ENCODE measurements around the gene FOXG1.

FOXG1 gene

DNA sequence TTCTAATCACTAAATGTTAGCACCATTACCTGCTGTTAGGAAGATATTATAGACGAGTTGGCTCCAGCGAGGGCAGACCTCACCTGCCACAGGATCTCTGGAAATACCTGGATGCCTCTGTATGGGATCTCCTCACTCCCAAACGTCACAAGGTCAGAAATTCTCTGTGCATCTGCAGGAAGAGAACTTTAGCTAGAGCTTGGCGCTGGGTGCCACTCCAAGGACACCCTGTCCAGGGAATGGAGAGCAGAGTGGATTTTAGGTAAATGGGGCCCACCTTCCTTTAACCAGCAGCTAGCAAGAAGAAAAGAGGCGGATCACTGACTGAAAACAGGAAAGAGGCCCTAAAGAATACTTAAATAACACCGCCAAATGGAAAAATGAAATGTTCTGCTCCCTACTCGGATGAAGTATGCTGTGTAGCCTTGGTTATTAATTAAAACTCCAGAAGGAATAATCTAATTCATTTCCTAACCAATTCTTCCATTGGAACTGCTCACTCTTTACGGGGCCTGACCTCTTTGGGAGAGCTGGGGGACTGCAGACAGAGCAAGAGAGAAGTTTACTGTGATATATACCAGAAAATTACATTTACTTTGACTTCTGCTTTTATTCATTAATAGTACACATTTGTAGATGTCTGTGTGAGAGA is 4.2 kb upstream of the FOXG1 start:
- DNase-seq = no peak

DNA sequence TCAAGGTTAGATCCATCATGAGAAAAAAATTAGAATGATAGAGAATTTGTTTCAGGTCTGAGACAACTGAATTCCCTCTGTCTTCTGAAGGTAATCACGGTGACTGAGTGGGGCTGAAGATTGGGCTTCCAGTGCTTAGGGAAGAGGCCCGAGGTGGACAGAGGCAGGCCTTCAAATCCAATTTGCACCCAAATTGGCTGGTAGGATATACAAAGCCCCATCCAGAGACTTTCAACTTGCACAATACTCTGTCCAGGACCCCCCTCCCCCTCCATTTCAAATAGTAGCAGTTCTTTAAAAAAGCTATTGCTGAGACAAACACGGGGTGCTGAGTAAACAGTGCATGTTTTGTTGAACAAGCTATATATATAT is 3.6 kb upstream of the FOXG1 start:
- DNase-seq = no peak

DNA sequence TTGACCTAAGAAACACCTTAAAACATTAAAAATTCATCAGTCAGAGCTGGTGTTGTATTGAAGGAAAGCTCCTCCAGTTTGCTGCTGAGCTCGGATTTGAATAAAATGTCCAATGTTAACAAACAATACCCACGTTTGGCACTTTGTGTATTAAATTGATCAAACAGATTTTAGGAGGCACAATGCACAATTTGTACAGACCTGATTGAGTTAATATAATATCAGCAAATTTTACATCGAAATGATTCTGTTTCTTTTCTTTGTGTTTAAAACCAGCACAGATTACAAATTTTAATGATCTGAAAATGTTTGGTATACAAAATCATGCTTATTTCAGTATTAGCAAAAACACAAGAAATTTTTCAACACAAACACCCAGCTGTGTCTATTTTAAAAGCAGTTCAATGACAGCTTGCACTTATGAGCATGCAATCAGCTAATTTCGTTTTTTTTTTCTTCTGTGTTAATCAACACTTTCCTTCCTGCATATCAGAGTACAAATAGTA is 2.8 kb upstream of the FOXG1 start:
- DNase-seq = no peak

- DNase-seq = no peak
Observed at GRCh38 chr14:28764257-28765160, 2.1 kb upstream of the FOXG1 start.

DNA sequence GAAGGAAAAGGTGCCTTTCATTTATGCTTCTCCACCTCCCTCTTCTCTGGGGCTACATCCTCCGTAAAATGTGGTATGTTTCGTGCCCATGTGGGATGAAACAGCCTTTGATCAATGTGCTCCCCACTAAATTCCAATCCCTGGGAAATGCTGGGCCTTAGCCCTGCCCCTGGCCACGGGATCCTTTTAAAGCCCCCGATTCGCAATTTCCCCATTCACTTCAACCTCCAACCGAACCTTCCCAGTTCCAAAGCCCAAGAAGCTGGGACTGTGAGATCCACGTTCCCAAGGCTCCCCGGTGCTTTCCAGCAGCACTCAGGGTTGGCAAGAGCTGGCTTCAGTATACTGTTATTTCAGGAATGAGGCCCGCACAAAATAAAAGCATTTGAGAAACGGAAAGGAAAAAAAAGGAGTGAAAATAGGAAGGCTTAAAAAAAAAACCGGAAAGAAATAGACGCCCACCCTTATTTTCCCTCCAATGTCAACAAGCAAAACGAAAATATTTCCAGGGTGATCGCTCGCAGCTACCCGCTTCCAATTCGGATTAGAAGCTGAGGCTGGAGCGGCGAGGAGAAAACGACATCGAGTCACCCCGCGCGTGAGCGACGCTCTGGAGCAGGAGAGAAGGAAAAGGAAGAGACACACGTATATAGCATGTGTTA is 1.3 kb upstream of the FOXG1 start:
- no peak for DNase-seq

DNA sequence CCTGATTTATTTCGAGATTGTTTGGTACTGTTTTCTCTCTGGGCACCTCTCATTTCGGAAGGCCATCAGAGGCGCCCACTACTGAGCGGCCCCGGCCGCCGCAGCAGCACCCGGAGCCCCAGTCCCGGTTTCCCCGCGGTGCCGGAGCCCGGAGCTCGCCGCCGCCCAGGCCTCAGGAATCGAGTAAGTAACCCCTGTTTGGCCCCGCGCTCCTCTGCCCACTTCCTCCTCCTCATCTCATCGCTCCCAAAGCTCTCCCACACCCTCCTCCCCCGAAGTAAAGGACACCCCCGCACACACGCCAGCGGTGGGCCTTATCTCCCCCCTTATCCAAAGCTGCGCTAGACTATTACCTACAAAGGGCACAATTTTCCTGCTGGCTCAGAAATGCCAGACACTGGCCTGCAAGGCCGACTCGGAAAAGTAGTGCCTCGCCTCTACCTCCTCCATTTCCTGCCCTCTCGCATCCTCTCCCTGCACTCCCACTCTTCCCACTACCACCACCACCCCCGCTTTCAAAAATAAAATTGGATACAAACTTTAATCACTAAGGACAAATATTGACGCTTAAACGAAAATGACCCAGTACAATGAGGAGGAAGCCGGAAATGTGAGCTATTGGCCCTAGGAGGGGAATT is 637 bp upstream of the FOXG1 start:
- no peak for DNase-seq

- DNase-seq = no peak
Observed at GRCh38 chr14:28767030-28767852, 654 bp downstream of the FOXG1 start.

DNA sequence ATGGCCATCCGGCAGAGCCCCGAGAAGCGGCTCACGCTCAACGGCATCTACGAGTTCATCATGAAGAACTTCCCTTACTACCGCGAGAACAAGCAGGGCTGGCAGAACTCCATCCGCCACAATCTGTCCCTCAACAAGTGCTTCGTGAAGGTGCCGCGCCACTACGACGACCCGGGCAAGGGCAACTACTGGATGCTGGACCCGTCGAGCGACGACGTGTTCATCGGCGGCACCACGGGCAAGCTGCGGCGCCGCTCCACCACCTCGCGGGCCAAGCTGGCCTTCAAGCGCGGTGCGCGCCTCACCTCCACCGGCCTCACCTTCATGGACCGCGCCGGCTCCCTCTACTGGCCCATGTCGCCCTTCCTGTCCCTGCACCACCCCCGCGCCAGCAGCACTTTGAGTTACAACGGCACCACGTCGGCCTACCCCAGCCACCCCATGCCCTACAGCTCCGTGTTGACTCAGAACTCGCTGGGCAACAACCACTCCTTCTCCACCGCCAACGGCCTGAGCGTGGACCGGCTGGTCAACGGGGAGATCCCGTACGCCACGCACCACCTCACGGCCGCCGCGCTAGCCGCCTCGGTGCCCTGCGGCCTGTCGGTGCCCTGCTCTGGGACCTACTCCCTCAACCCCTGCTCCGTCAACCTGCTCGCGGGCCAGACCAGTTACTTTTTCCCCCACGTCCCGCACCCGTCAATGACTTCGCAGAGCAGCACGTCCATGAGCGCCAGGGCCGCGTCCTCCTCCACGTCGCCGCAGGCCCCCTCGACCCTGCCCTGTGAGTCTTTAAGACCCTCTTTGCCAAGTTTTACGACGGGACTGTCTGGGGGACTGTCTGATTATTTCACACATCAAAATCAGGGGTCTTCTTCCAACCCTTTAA is 1.5 kb downstream of the FOXG1 start:
- no peak for DNase-seq

DNA sequence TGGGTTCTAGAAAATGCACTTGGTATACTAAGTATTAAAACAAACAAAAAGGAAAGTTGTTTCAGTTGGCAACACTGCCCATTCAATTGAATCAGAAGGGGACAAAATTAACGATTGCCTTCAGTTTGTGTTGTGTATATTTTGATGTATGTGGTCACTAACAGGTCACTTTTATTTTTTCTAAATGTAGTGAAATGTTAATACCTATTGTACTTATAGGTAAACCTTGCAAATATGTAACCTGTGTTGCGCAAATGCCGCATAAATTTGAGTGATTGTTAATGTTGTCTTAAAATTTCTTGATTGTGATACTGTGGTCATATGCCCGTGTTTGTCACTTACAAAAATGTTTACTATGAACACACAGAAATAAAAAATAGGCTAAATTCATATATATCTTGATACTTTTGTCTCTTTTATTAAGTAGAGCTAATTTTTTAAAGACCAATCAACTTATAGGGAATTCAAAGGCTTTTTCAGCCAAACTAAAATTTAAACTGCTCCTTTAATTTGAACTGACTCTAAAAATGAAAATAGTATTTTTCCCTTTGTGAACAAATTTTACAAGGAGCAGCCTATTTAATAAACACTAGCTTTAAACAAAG is 2.8 kb downstream of the FOXG1 start:
- no peak for DNase-seq

DNA sequence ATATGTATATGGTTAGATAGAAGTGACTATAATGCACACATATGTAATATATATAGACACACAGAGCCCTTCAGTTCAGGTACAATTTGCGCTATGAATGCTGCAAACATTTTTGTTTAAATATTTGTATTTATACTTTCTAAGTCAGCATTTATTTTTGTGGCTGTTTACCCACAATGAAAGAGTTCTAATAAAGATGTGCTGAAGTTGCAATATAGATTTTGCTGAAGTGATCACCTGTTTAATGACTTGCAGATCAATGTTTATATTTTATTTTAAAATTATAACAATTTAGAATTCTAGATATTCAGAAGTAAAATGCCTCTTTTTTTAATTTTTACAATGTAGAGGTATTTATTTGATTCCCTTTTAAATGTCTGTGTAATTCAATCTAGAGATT is 3.5 kb downstream of the FOXG1 start:
- no peak for DNase-seq

DNA sequence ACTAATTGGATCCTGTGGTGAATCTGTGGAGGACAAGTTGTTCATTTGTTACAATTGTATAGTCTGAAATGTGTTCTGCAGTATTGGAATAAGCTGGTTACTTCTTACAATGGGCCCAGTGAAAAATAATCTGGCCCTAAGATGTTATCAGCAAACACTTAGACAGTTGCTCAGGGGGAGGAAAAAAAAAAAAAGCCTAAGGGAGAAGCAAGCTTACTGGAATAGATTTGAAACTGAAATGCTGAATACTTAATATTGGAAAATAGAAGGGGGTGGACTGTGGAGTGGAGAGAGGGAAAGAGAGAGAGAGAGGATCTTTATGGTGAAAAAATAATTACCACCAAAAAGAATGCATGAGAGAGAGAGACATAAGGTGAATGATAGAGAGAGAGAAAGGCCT is 4.0 kb downstream of the FOXG1 start:
- DNase-seq = no peak

DNA sequence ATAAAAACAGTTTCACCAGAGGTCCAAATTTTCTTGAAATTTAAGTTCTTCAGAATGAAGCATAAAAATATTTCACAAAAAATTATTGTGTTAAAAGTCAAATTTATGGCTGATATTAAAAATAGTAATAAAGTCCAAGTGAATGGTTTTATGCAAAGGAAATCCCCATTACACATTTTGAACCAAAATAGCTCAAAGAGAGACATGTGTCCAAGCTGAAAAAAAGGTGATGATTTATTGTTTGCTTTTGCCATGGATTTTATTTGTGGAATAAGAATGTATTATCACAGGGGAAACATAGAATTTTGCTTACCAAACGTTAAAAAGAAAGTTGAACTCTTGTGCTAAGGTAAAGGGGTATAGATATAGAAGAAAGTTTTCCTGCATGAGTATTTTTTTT is 4.6 kb downstream of the FOXG1 start:
- DNase-seq = no peak

- no peak for DNase-seq
Observed at GRCh38 chr14:28772613-28773012, 6.0 kb downstream of the FOXG1 start.

- no peak for DNase-seq
Observed at GRCh38 chr14:28773176-28773575, 6.6 kb downstream of the FOXG1 start.

DNA sequence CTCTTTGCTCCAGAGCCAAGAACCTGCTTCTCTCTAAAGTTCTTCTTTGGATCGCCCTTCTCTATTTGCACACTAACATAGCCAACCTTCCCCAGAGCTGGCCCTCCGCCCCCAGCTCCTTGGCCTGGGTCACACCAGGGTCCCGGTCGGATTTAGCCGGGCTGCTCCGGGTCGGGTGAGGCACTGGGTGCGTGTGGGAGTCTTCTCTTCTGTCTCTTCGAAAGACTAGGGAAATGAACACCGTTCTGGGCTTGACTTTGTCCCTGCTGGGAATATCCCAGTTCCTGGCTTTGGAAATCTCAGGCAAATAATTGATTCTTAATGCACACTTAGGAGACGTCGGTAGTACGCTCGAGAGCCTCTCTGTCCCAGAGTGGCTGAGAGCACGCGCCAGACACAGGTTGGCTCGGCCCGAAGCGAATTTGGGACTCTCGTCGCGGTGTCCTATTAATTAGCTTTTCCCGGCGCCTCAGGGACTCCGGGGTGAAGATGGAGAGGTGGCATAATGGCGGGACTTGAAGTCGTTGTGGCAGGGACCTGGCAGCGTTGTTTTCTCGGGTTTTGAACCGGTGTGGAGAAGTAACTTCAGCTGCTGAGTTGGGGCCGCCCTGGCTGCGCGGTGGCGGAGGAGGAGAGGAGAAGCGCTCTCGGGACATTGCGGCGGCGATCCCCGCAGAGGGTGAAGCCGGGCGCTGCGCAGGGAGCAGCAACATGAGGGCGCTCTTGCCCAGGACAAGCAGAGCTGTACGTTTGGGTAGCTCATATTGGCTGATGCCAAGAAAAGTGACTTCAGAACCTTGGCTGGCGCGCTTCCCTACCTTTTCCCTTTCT is 7.5 kb downstream of the FOXG1 start:
- DNase-seq = no peak

DNA sequence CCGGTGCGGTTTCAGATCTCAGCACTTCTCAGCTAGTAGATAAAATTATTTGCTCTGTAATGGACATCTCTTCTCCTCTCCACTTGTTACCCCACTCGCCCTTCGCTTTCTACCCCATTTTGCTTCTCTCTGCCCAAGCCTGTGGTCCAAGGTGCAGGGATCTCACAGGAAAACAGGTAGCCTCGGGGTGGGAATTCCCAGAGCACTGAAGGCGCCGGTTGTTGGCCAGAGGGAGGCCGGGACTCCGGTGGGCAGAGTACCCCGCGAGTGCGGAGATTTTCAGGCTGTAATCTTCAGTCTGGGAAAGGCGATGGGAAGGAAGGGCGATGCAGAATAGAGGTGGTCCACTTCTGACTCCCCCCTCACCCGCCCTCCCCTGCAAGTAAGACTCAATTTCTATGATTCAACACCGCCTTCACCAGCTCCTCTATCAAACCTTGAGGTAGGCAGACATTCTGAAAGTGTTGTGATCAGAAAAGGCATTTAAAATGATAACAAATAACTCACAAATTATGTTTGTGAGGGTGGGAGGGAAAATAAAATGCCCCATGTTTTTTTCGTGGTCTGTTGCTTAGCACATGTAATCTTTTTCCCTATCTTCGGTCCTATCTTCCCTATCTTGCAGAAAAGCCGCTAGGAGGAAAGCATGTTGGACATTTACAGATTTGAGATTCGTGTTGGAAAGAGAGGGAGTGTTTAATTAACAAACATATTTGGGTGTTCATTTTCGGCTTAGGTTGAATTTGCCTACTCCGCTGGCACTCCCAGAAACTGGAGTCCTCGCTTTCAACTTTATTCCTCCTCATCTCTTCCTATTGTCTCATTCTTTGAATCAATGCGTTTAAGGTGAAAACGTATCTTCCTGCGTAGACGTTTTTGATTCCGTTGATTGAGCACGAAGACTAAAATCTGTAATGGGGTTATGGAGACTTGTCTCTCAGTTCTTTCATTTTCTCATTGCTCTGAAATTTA is 8.5 kb downstream of the FOXG1 start:
- DNase-seq = no peak

DNA sequence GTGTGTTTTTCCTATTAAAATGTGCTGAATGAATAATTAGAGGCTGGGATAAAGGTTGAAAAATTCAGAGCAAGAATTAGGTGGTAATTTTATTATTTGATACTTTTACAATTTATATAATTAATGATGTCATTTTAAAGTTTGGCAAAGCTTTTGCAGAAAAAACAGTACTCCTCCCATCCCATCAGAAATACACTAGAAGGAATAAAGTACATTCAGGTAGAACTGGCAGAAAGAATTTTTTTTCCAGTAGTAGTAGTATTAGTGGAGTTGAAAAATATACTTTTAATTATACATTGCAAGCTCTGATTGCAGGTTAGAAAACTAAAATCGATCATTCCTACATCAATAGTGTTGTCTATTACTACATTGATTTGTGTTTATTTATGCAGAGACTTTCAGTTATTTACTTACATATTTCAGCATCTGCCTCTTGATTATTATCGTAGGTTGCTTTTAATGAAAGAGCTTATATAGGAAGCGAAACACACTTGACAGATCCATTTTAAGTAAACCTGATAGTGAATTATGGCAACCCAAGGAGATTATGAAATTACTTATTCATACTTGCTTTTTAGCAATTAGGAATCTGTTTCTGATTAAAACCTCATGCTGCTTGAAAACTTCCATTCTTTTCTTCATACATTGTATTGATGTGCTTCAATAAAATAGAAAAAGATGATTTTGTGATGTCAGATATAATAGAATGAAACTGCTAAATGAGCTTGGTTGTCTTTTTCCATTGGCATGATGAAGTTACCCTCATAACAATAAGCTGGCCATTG is 10.1 kb downstream of the FOXG1 start:
- DNase-seq = no peak

All from activated gamma-delta T cell (primary cell).